NK-92 (cell line): ENCODE measurements around the gene RP2.

Source experiments
- DNase-seq: peaks from one replicate; lab custom pipeline; 2025; ENCODE audit not compliant: unreplicated experiment; lab: John Stamatoyannopoulos, UW

RP2 gene

DNA sequence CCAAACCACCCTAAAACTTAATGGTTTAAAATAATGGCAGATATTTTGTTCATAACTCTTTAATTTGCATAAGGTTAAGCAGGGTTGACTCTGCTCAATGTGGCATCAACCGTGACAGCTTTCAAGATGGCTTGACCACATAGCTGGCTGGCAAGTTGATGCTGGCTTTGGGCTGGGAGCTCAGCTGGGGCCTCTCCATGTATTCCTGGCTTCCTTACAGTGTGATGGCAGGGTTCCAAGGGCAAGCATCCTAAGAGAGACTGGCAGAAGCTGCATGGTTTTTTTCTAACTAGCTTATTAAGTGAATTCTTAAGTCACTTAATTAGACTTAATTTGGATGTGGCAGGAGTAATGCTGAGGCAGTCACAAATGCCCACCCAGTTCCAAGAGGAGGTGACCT is 4.5 kb downstream of the RP2 start:
- DNase-seq = no peak

DNA sequence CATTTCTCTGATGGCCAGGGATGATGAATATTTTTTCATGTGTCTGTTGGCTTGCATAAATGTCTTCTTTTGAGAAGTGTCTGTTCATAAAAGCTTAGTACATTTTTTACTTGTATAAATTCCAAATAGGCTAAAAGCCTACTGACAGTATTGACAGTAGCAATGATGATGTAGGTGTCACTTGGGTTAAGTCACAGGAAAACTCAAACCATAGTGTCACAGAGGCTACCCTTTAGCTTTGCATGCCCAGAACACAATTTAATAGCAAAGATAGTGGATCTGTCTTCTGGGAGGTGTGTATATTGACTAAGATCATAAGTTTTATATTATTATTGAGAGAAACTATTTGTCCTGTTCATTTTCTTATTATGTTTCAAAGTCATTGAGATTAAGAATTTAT is 8.1 kb downstream of the RP2 start:
- DNase-seq = no peak

DNA sequence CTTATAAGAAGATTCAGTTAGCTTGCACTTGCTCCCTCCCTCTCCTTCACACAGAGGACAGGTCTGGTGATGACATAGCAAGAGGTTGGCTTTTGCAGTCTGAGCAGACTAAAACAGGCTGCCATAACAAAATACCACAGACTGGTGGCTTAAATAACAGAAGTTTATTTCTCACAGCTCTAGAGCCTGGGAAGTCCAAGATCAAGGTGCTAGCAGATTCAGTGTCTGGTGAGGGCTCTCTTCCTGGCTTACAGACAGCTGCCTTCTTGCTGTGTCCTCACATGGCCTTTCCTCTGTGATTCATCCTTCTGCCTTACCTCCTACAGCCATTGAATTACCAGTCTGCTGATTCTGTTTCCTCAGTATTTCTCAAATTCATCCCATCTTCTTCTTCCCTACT is 13.1 kb downstream of the RP2 start:
- DNase-seq = no peak

DNA sequence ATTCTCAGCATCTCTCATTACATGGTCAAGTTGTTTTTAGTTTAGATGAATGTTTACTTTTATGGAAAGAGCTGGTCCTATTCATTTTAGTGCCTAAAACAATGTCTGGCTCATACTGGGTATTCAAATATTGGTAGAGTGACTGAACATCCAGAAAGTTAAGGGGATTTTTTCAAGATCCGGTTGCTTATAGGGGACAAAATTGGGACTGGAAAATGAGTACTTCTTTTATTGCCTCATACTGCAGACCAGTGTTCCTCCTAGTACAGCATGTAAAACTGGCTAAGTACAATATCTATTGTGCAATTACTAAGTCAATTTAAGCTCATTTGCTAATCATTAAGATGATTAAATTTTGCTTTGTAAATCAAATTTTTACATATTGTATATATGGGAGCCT is 13.9 kb downstream of the RP2 start:
- DNase-seq = no peak

DNA sequence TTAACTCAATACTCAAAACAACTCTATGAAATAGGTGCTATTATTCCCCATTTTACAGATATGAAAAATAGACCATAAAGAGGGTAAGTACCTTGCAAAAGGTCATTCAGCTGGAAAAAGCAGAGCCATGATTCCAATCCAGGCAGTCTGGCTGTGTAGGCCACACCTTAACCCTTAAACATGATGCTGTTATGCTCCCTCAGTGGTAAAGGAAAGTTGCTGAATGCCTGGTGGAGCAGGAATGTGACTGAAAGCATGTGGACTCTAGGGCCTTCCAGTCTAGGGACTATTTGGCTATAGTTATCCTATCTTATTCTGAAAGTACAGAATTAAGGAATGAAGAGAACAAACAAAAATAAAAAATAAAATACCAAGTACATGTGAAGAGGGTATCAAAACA is 19.6 kb downstream of the RP2 start:
- DNase-seq = no peak

DNA sequence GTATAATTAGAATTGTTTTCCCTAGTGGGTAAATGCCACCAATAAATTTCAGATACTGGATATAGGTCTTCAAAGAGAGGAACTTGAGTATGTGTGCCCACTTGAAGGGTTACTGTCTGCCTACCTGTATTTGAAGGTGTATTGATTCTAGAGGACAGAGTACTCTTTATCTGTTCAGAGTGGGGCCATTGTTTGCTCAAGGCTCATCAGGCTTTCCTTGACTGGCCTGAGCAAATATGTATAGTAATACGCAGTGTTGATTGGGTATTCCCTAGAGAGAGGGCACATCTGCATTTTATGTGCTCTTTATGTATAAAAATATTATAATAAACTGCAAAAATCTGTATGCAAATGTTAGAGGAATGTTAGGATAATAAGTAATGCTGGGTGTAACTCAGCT is 23.7 kb downstream of the RP2 start:
- no peak for DNase-seq

DNA sequence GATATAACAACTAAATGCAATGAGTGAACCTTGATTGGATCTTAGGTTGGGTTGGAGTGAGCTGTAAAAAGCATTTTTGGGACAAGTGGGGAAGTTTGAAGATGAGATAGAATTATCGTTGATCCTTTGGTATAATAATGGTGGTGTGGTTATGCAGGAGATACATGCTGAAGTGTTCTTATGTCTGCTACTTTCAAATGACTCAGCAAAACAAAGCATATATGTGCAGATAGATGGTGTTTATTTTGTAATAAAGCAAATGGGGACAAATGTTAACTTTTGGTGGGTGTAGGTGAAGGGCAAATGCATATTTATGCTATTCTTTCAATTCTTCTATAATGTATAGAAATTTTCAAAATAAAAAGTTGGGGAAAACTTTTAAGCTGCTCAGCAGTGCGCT is 26.2 kb downstream of the RP2 start:
- DNase-seq = no peak

DNA sequence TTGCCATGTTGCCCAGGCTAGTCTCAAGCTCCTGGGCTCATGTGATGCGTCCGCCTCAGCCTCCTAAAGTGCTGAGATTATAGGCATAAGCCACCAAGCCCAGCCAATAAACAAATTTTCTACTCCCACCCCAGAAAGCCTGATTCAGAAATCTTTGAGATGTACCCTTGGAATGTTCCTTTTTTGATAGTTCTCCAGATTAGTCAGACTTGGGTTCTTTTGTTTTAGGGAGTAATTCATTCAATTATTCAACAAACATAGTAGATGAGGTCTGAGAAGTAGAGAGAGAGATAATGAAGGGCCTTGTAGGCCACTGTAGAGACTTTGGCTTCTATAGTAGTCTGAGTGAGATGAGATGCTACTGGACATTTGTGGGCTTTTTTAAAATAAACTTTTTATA is 27.8 kb downstream of the RP2 start:
- no peak for DNase-seq

DNA sequence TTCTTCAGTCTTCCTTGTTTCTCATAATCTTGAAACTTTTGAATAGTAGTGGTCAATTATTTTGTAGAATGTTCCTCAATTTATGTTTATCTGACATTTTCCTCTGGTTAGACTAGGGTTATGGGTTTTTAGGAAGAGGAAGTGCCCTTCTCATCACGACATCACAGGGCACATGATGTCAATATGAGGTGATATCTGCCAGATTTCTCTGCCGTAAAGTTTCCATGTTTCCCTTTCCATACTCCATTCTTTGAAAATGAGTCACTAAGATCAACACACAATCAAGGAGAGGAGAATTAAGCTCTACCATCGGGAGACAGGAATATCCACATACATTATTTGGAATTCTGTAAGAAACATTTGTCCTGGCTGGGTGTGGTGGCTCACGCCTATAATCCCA is 28.4 kb downstream of the RP2 start:
- no peak for DNase-seq

DNA sequence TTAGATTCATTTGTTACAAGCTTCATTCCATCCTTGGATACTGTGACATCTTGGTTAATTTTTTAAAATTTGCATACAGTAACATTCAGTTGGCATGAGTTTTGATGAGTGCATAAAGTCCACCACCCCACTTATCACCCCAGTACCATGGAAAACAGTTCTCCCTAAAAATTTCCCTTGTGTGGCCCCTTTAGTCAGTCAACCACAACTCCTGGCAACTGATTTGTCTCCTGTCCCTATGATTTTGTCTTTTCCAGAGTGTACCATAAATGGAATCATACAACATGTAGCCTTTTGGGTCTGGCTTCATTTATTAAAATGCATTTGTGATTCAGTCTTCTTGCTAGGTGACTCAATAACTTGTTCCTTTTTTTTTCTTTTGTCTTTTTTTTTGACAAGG is 29.9 kb downstream of the RP2 start:
- DNase-seq = no peak

DNA sequence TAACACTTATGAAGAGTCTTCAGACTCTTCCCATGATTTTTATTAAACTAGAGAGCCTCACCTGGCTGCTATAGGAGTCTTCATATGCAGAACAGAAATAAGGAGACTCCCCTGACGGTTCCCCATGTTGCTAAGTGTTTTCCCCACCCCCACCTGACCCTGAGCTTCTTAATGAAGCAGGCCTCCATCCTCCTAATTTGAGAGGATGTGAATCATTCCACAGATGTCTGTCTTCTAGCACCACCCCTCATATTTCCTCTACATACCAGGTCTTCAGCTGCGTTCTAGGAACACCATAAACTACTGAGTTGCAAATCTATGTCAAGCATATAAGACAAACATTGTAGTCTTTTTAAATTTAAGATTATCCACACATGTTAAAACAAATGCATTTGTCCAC is 36.9 kb downstream of the RP2 start:
- no peak for DNase-seq

DNA sequence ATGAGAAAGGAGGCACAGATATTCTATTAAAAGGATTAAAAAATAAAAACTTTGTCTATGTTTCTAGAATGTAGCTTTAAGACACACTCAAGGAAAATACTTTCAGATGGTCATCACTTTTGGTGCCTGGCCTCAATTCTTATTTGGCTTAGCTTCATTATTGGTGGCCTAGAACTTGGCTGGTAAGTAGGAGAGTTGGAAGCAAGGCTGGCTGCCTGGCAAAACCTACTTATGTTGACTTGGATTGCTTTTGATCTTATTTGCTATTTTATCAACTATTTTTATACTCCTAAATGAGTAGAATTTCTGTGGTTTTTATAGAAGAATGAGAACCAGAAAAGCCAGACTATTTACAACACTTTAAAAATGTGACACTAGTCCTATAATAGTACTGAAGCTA is 40.1 kb downstream of the RP2 start:
- no peak for DNase-seq

DNA sequence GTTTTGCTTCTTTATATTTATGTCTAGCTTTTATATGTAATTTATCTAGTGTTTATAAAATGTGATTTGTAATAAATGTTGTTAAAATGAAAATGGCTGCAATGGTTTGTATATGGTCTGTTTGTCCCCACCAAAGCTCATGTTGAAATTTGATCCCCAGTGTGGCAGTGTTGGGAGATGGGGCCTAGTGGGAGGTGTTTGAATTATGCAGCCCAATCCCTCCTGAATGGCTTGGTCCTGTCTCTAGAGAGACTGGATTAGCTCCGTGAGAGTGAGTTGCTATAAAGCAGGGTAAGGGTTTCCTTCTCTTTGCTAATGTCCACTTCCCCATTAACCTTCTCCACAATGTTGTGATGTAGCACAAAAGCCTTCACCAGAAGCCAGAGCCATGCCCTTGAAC is 45.4 kb downstream of the RP2 start:
- no peak for DNase-seq

DNA sequence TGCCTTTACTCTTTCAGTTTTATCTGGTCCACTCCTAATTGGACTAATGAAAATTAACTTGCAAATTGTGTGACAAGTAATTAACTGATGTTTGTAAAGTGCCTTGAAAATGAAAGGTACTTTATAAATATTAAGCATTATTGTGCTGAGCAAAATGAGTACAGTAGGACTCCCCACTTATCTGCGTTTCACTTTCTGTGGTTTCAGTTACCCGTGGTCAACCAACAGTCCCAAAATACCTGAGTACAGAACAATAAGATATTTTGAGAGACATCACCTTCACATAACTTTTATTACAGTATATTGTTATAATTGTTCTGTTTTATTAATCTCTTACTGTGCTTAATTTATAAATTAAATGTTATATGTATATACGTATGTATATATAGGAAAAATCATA is 48.0 kb downstream of the RP2 start:
- no peak for DNase-seq

DNA sequence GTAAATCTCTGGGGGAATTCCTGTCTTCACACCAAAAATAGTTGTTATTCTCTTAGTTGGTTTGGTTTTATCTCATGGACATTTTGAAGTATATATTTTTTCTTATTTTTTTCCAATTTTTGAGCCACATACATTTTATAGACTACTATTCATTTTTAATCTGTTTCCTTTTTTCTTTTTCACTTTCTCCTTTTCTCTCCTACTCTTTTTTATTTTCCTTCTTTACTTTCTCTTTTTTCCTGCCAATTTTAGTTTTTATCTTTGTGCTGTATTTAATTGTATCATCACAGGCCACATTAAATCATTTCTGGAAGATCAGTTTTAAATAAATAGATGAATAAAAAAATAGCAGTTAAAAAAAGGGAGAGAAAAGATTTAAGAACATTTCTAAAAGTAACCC is 61.4 kb downstream of the RP2 start:
- DNase-seq = no peak

DNA sequence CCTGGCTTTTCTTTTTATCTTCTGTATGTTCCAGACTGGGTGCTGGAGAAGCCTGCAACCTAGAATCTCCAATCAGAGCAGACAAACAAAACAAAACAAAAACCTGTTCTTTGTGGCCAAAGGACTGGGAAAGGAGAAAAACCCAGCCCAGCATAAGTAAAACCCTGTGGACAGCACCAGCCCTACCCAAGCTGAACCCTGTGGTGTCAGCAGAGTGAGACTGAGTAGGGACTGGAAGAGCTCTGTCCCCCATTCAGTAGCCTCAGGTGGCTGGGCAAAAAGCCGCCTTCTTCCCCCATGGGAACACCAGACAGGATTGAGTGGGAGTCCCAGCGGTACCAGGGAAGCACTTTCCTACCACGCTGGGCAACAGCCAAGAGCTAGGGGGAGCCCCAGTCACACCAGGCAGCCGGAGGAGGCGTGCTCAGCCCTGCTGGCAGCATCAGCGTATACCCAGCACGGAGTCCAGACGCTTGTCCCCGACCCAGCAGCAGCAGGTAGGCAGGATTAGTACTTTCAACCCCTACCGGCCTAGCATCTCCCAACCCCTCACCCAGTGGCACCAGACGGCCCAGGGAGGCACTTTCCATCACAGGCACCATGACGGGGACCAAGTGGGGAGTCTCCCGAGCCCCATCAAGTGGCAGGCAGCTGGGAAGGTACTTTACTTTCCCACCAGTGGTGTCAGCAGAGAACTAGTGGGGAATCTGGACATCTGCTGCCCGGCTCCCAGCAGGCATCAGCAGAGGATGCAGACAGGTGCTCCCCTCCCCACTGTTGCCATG is 66.8 kb downstream of the RP2 start:
- no peak for DNase-seq

DNA sequence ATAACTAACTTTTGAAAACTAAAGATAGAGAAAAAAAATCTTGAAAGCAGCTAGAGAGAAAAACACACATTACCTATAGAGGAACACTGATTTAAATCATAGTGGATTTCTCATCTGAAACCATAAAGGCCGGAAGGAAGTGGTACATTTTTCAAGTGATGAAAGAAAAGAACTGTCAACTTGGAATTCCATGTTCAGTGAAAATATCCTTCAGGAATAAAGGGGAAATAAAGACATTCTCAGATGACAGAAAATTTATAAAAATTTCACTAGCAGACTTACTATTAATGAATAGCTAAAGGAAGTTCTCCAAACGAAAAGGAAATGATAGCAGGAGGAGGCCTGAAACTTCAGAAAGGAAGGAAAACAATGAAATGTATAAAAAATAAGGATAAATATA is 67.8 kb downstream of the RP2 start:
- no peak for DNase-seq

DNA sequence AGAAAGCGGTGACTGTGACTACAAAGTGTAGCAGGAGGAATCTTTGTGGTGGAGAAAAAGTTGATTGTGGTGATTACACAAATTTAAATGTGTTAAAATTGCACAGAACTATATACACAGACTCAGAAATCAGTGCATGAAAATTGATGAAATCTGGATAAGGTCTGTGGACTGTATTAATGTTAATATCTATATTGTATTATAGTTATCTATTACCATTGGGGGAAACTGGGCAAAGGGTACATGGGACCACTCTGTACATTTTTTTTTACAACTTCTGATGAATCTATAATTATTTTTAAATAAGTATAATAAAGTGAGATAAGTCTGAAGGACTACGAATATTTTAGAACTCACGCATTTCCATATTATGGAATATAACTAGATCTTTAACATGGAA is 73.6 kb downstream of the RP2 start:
- DNase-seq = no peak

DNA sequence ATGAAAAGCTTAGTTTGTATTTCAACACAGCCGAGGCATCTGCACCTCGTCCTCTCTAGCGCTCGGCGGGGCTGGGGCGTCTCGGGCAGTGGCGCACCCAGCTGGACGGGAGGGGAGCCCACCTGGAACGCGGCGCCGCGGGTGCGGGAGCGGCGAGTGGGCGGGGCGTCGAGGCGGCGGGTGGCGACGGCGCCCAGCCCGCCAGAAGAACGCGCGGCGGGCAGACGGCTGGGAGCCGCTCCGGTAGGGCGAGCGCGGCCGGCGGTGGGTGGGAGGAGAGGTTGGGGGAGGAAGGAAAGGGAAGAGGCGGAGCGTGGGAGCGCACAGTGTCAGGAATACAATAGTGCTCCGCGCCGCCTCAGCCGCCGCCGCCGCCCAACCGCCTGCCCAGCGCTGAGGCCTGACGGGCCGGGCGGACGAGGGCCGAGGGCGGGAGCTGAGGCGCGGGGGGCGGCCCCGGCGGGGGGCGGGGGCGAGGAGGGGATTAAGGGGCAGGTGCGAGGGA is 75.3 kb downstream of the RP2 start, which contains the start of gene JADE3:
JADE3 (plus strand) TSS at position 324 of the 505 bp plus-strand sequence. CDS start 72,474 bp downstream, outside the sequence.
- DNase-seq = no peak

DNA sequence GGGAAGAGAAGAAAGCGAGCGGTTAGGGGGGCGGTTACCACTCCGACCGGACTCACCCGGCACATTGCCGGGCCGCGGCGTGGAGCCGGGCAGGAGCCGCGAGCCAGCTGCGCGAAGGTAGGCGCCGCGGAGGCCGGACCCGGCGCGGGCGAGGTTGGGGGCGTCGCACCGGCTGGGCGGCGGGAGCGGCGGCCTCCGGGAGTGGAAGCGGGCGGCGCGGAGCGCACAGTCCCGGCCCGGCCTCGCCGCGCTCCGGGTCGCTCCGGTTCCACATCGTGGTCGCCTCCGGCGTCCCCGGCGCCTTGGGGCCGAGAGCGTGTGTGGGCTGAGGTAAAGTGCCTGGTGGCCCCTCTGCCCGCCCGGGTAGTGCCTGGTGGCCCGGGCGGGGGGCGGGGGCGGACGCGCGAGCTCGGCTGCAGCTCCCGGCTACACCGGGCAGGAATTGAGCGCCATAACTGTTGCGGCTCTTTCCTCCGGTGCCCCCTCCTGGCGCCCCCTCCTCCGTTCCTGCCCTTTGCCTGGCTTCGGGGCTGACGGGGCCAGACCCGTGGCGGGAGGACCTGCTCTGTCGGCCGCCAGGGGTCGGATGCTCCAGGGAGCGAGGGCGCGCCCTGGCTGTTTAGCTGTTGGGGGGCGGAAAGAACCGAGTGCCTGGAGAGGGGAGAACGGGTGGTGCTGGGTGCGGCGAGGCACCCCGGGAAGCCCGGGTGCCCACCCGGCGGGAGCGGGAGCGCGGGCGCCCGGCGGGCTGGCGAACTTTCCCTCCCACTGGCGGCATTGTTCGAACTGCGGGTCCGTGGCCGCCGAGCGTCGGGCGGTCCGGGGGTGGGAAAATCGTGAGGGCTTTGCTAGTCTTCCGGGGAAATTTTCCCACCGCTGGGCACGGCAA is 76.0 kb downstream of the RP2 start:
- no peak for DNase-seq

DNA sequence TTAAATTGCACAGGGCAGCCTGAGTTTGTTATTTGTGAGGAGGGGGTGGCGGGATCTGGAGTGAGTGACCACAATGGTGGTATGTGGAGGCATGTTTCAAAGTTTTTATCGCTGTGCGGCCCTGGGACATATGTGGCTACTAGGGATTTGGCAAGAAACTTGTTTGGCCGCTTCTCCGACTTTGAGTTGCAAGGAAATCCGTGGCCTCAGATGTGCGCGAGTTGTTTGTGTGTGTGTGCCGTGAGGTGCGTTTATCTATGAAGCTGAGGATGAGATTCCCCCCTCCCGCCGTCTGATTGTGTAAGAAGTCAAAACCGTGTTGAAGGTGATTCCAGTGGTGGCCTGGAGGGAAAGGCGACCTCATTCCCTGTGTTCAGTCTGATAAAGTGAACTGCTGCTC is 76.8 kb downstream of the RP2 start:
- no peak for DNase-seq

DNA sequence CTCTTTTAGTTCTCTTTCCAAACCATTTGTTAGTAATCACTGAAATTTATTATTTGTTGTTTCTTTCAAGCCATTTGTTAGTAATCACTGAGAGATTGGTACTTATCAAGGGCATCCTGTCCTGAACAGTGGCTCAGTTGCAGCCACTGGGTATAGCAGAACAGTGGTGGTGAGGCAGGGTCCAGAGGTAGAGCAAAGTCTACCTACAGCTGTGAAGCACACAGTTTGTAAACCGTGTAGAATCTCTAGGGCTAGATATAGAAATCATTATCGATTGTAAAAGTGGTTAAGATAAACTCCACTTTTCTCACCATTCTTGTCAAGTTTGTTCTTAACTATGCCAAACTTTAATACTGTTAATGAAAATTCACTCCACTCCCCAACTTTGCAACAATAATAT is 79.4 kb downstream of the RP2 start:
- DNase-seq = no peak
